B cell (primary cell): ENCODE results near the gene RPTN.

ENCODE experiments used
- CTCF ChIP-seq: fragments of 200-600 bp; IDR thresholded peaks from one replicate; pipeline ENCODE4 v1.8.0; 2022; ENCODE audit warnings: antibody characterized with exemption, mild to moderate bottlenecking
- EZH2 ChIP-seq: IDR thresholded peaks from 2 replicates; pipeline ENCODE4 v1.6.1; 2012; ENCODE audit warnings: borderline replicate concordance, low read depth, mild to moderate bottlenecking, moderate library complexity, low read length; ENCODE audit not compliant: insufficient read depth, poor library complexity, severe bottlenecking

DNA sequence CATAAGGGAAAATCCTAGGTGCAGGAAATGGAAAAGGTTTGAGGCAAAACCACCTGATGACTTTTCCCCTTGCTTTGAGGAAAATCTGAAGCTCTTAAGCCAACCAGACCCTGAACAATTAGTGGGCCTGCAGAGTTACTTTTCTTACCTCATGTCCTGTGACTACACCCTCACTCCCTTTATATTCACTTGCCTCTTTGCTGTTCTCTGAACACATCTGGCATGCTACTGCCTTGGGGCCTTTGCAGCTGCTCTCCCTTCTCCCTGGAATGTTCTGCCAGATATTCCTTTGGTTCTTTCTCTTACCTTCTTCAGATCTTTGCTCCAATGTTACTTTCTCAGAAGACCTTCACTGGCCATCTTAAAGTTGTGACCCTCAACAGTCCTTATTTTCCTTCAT is 21.8 kb downstream of the RPTN start:
- TF ChIP-seq CTCF = no peak
- no peak for TF ChIP-seq EZH2
